GM21528 (cell line): Measurements from ENCODE around the gene DGKA.

Experiments
- ATAC-seq: cut with Tn5 transposase; IDR thresholded peaks from one replicate; pipeline ENCODE4 v1.9.1; 2021; ENCODE audit warnings: mild to moderate bottlenecking, moderate library complexity; ENCODE audit not compliant: unreplicated experiment, low FRiP score

Gene DGKA

DNA sequence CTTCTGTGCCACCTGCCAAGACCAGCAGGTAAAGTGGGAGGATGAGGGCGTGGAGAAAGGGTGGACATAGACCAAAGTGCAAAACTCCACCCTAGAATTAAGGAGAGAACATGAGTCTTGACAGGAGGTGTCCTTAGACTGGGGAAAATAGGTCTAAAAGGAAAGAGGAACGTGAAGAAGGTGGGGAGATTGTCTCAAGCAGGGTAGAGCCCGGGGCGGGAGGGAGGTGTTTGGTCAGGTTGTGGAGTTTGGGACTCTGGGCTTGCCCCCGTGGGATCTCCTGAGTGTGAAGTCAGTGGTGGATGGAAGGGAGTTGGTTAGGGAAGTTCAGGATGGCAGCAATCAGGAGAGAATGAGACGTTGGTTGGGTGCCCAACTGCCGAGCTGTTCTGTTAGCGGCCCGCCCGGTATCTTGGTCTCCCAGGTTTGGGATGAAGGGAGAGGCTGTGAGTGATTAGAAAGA lies 386 bp downstream of the DGKA start:
- no peak for ATAC-seq

DNA sequence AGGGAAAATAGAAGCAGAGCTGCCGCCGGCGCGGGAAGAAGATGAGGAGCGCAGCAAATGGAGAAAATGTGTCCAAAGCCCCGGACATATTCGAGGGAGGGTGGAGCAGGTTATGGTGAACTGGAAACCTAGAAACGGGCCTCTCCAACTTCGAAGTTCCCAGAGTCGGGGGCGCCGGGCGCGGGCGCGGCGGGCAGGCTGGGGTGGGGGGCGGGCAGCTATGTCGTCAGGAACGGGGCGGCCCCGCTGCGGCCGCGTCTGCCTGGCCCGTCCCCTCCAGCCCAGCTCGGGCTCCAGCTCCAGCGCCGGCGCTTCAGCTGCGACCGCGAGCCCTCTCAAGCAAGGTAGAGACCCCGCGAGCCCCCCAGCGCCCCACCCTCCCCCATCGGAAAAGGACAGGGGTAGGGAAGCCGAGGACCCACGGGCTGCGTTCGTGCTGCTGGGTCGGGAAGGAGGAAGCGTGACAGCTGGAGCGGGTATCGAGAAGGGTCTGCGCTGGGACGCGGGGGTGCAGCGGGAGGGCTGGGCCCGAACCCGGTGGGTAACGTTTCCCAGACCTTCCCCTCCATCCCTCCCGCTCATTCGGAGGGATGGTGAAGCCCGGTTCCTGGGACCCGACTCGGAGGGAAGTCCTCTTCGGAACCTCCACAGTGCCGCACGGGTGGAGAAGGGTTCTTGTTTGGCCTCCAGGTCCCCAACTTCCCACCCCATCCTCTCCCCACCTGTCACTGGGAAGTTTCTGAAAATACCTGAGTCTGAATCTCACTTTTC lies 1.0 kb downstream of the DGKA start:
- ATAC-seq, result no peak

- ATAC-seq, result no peak
Observed at GRCh38 chr12:55932551-55932910, 1.6 kb downstream of the DGKA start.

DNA sequence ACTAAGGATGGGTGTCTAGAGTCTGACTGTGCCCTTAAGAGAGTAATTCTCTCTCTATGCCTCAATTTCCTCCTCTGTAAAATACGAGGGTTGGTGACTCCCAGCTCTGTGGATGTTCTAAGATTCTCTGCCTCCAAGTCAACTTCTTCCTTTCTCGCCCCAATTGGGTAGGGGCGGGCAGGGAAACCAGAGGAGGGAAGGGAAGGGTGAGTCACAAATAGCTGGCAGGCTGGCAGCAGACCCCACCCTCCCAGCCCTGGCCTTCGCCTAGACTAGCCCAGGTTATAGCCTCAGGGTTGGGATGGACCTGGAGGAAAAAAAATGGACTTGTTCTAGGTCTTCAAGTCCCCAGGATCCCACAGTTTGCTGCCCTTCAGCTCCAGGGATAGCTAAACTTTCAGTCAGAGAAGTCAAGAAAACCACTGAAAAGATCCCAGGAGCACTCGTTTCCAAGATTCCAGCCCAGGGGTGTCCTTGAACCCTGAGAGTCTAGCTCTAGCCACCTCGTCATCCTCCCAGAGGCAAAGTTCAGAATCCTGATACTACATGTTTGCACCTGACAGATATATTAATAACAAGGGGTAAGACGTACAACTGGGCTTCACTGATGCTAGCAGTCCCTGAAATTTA lies 2.3 kb downstream of the DGKA start:
- ATAC-seq, result no peak

DNA sequence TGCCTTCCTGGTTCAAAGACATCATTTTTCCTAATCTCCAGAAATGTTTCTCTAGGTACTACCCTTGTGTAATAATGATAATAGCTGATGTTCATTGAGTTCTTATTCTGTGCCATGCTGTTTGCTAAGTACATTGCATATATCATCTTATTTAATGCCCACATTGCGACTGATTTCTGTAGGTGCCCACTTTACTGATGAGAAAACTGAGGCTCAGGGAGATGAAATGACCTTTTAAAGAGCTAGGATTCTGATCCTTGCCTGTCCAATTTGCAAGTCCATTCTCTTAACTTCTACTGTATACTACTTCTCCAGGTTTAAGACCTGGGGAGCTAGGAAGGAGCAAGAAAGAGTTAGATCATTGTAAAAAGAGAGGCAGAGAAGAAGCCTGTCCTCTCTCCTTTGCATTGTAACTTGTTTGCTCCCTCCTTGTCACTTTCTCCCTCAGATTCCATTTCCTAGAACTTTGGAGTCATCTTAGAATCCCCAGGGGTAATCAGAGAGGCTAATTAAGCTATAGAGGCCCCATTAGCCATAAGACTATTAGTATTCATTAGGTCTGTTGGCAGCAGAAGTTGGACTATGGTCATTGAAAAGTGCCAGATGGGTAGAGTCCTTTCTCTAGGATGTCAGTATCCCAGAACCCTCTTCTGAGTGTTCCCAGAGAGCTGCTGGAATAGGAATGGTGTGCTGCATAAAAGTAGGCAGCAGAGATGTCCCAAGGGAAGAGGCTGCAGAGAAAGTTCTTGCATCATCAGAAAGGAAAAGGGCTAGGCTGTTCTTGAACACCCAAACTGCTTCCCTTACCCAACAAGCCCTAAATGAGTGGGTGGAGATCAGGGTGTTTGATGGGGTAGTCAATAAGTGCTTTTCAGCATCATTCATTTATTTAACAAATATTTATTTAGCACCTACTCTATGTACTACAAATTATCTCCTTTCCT lies 3.1 kb downstream of the DGKA start:
- ATAC-seq, result no peak

DNA sequence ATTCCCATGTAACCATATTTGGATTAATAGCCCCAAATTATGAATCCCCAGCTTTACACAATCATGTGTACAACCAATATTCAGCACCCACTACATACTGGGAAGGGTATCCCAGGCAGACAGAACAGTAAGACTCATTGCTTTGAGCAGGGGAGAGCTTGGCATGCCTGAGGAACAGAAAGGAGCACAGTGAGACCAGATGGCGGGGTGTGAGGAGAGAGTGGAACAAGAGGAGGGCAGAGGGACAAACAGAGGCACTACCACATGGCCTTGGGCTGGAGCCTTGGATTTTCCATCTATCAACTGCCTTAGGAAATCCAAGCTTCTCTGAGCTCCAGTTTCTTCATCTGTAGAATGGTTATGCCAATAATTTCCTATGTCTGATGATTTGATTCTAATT lies 3.8 kb downstream of the DGKA start:
- ATAC-seq, result no peak

- no peak for ATAC-seq
Observed at GRCh38 chr12:55935738-55936151, 4.8 kb downstream of the DGKA start.

GRCh38 chr12:55937981-55938380 lies 7.0 kb downstream of the DGKA start:
- ATAC-seq, result no peak

DNA sequence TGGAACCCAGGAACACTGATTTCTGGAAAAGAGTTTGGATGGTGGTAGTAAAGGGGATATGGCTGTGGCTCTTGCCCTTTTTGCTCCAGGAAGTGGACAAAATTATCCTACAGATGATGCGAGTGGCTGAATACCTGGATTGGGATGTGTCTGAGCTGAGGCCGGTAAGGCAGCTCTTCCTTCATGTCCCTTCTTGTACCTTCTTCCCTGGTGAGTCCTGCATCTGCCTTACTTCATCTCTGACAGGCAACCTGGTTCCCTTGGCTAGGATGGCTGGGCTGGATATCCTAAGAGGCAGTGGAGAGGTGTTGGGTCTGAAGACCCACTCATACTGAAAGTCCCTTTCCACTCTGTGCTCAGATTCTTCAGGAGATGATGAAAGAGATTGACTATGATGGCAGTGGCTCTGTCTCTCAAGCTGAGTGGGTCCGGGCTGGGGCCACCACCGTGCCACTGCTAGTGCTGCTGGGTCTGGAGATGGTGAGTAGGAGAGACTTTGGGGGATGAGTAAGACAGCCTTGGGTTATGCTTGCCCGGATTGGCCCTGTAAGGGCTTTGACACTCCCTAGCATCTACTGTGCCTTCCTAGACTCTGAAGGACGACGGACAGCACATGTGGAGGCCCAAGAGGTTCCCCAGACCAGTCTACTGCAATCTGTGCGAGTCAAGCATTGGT lies 8.0 kb downstream of the DGKA start:
- ATAC-seq, result no peak

GRCh38 chr12:55940065-55940732 lies 9.2 kb downstream of the DGKA start:
- ATAC-seq, result peak; percentile 86

DNA sequence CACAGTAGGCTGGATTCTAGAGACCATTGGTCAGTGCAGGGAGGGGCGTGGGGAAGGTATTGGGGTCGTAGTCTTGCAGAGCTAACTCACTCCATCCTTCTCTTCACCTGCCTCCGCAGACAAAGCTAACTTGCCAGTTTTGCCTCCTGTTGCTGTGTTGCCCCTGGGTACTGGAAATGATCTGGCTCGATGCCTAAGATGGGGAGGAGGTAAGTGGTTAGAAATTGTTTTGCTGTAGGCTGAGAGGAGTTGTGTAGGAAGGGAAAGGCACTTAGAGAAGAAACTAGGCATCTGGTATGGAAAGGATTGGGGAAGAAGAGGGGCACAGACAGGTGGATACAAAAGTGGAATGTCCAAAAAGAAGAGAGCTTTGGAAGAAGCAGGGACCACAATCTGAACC lies 11.1 kb downstream of the DGKA start:
- ATAC-seq, result no peak

DNA sequence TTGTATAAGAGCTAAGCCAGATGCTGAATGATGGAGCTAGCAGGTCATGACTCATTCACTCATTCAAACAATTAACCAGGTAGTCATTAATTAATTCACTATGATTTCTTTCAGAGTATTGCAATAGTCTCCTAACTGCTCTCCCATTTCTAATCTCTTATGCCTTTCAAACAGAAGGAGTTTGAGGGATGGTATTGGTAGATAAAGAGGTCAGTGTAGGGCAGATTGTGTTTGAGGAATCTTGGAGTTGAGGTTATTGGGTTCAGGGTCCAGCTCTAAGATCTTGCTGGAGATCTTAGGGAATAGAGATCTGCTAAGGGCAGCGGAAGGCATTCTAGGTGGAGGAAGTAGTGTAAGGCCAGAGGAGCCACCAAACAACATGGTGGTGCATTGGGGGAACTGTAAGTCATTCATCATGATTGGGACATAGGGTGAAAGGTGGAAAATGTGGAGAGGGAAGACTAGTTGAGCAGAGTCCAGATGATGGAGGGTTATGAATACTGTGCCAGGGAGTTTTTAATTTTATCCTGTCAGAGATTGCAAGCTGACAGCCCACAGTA lies 11.7 kb downstream of the DGKA start:
- ATAC-seq, result no peak

- ATAC-seq, result no peak
Observed at GRCh38 chr12:55946553-55946952, 15.6 kb downstream of the DGKA start.

GRCh38 chr12:55955344-55955743 lies 24.4 kb downstream of the DGKA start:
- no peak for ATAC-seq

- ATAC-seq, result no peak
Observed at GRCh38 chr12:55955800-55956508, 25.0 kb downstream of the DGKA start.

DNA sequence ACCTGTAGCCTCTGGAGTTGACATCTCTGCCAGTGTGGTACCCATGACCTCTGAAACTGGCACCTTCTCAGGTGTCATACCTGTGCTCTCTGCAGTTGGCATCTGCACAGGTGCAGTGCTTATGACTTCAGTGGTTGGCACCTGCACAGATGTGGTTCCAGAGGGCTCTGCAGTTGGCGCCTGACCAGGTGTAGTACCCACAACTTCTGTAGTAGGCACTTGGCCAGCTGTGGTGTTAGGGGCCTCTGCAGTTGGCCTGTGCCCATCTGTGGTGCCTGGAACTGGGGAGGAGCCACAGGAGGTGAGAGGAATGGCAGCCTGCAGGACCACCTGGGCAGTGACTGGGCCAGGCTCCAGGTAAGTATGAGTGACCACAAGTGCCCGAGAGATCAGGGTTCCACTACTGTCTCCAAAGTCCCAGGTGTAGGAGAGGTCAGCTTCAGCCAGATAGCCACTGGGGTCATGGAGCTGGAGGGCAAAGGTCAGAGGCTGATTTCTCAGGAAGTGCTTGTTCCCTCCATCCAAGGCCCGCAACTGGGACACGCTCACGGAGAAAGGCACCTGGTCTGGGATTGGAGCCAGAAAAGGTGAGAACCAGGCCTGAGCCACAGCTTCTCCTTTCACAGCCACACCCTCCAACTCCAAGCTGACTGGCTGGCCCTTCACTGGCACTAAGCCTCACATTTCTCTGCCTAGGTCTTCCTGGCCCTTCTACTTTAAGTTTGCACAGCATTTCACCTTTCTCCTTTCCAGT lies 26.3 kb downstream of the DGKA start:
- ATAC-seq, result no peak

GRCh38 chr12:55963760-55964159 lies 32.8 kb downstream of the DGKA start:
- no peak for ATAC-seq

- no peak for ATAC-seq
Observed at GRCh38 chr12:55965240-55965639, 34.3 kb downstream of the DGKA start.
